GM21825 (cell line): Measurements from ENCODE around the gene CTPS2.
"Not testable (repeated sequence)": the region's sequence is repeated elsewhere in the genome, so short reads cannot be mapped to it uniquely, and the experiment has no call there.

Experiments
- ATAC-seq: cut with Tn5 transposase; IDR thresholded peaks from one replicate; pipeline ENCODE4 v1.9.1; 2021; ENCODE audit warnings: mild to moderate bottlenecking, moderate library complexity; ENCODE audit not compliant: unreplicated experiment

CTPS2 gene

GRCh38 chrX:16712548-16713155, at the start of gene CTPS2:
CTPS2 (minus strand) TSS chrX:16712669; CDS start chrX:16702902, 9,767 bp downstream.
- ATAC-seq: peak; percentile 79

- not testable (repeated sequence) for ATAC-seq
These were observed 49.0 kb upstream of the CTPS2 start for GRCh38 chrX:16761500-16761899.

GRCh38 chrX:16756724-16757123, 44.3 kb upstream of the CTPS2 start:
- ATAC-seq: no peak

- ATAC-seq: no peak
These were observed 41.5 kb upstream of the CTPS2 start for GRCh38 chrX:16754019-16754418.

GRCh38 chrX:16750136-16750535, 37.7 kb upstream of the CTPS2 start:
- no peak for ATAC-seq

- ATAC-seq: no peak
These were observed 36.0 kb upstream of the CTPS2 start for GRCh38 chrX:16748425-16748824.

- no peak for ATAC-seq
These were observed 33.2 kb upstream of the CTPS2 start for GRCh38 chrX:16745659-16746058.

- no peak for ATAC-seq
These were observed 32.6 kb upstream of the CTPS2 start for GRCh38 chrX:16745102-16745501.

- no peak for ATAC-seq
These were observed 31.3 kb upstream of the CTPS2 start for GRCh38 chrX:16743604-16744325.

GRCh38 chrX:16739574-16739973, 27.1 kb upstream of the CTPS2 start:
- no peak for ATAC-seq

- ATAC-seq: no peak
These were observed 24.6 kb upstream of the CTPS2 start for GRCh38 chrX:16737024-16737423.

GRCh38 chrX:16733013-16733412, 20.5 kb upstream of the CTPS2 start:
- no peak for ATAC-seq

- ATAC-seq: no peak
These were observed 18.0 kb upstream of the CTPS2 start for GRCh38 chrX:16730450-16730849.

- no peak for ATAC-seq
These were observed 15.2 kb upstream of the CTPS2 start for GRCh38 chrX:16727637-16728036.

- ATAC-seq: peak; percentile 85
These were observed 14.0 kb upstream of the CTPS2 start for GRCh38 chrX:16726347-16726988.

- no peak for ATAC-seq
These were observed 12.6 kb upstream of the CTPS2 start for GRCh38 chrX:16725072-16725471.

GRCh38 chrX:16722481-16722880, 10.0 kb upstream of the CTPS2 start:
- ATAC-seq: no peak

- ATAC-seq: peak; percentile 99
These were observed 7.0 kb upstream of the CTPS2 start, which contains the start of gene SYAP1 for GRCh38 chrX:16719334-16720084. SYAP1 (plus strand) TSS chrX:16719612; CDS start chrX:16719725, 113 bp downstream.

- peak; percentile 29 for ATAC-seq
These were observed 6.4 kb upstream of the CTPS2 start for GRCh38 chrX:16718824-16719333.

GRCh38 chrX:16716451-16716850, 4.0 kb upstream of the CTPS2 start:
- ATAC-seq: not testable (repeated sequence)

- ATAC-seq: not testable (repeated sequence)
These were observed 3.2 kb upstream of the CTPS2 start for GRCh38 chrX:16715638-16716037.
